PC-9 (cell line): ENCODE data around the gene FAM170A. TPM values are rescaled to one million over a fixed set of nuclear protein-coding genes. Genes with fewer than 3 reads are reported as not detected.

Experiments
- BruUV-seq: library from RNA; stranded (reverse); fragments of 400-500 nt; replicated peaks from 2 replicates; lab custom pipeline; 2021; lab: Mats Ljungman, UMichigan
- CTCF ChIA-PET: fragments of 300-600 bp; sonication (Branson Sonifier 250); formaldehyde crosslinking; loops from one replicate; lab custom pipeline; 2022; ENCODE audit warnings: antibody characterized with exemption; lab: Charles Lee
- POLR2A ChIA-PET: fragments of 300-600 bp; sonication (Branson Sonifier 250); formaldehyde crosslinking; loops from one replicate; lab custom pipeline; 2022; ENCODE audit warnings: antibody characterized with exemption; ENCODE audit not compliant: unreplicated experiment; lab: Charles Lee
- DNase-seq, 2 experiments: peaks; one replicate each; pipeline versions ENCODE4 v3.0.0 to v3.0.0-alpha.2; 2015 to 2022; ENCODE audit warnings: mixed read lengths in 1 of 2
- H2AFZ ChIP-seq: fragments of 200-600 bp; sonication (generic); 2 replicates; pipeline ENCODE4 v1.8.1; 2017; ENCODE audit warnings: antibody characterized with exemption
- H3F3A ChIP-seq: fragments of 200-600 bp; sonication (generic); 2 replicates; pipeline ENCODE4 v1.8.1; 2017; ENCODE audit warnings: antibody characterized with exemption, mild to moderate bottlenecking, low read depth; ENCODE audit not compliant: insufficient read depth
- H3K27ac ChIP-seq: fragments of 200-600 bp; sonication (generic); 2 replicates; pipeline ENCODE4 v1.6.1; 2016; ENCODE audit warnings: mixed run types
- H3K27me3 ChIP-seq: fragments of 200-600 bp; sonication (generic); 2 replicates; pipeline ENCODE4 v1.6.1; 2016; ENCODE audit warnings: low read depth, mixed run types; ENCODE audit not compliant: insufficient read depth
- H3K36me3 ChIP-seq: fragments of 200-600 bp; sonication (generic); 2 replicates; pipeline ENCODE4 v1.6.1; 2016; ENCODE audit warnings: low read depth, mixed run types
- H3K4me1 ChIP-seq: fragments of 200-600 bp; sonication (generic); replicated peaks from 2 replicates; pipeline ENCODE4 v1.6.1; 2016; ENCODE audit warnings: mixed run types; ENCODE audit not compliant: insufficient read depth
- H3K4me2 ChIP-seq: fragments of 200-600 bp; sonication (generic); 2 replicates; pipeline ENCODE4 v1.6.1; 2017; ENCODE audit warnings: mixed run types
- H3K4me3 ChIP-seq: fragments of 200-600 bp; sonication (generic); 2 replicates; pipeline ENCODE4 v1.6.1; 2016; ENCODE audit warnings: mixed run types
- H3K79me2 ChIP-seq: fragments of 200-600 bp; sonication (generic); 2 replicates; pipeline ENCODE4 v1.6.1; 2017; ENCODE audit warnings: low read depth, mixed run types
- H3K9me2 ChIP-seq: fragments of 200-600 bp; sonication (generic); 2 replicates; pipeline ENCODE4 v1.8.1; 2017; ENCODE audit warnings: mild to moderate bottlenecking; ENCODE audit not compliant: insufficient read depth
- H3K9me3 ChIP-seq: fragments of 200-600 bp; sonication (generic); 2 replicates; pipeline ENCODE4 v1.8.1; 2016; ENCODE audit warnings: low read depth; ENCODE audit not compliant: insufficient read depth
- H4K20me1 ChIP-seq: fragments of 200-600 bp; sonication (generic); 2 replicates; pipeline ENCODE4 v1.8.1; 2017; ENCODE audit not compliant: insufficient read depth
- EZH2 ChIP-seq: fragments of 200-600 bp; sonication (generic); IDR thresholded peaks from 2 replicates; pipeline ENCODE4 v1.8.0; 2017; ENCODE audit warnings: antibody characterized with exemption, low read depth
- intact Hi-C: fragments of 100-400 bp; cut with micrococcal nuclease; formaldehyde crosslinking; loops from one replicate; pipeline ENCODE4 v1.10.0; 2022; ENCODE audit not compliant: unreplicated experiment
- total RNA-seq: library from RNA; stranded (reverse); gene quantifications from 2 replicates; pipeline ENCODE4 v1.2.3, GENCODE V29; 2021
- TF ChIP-seq, protein P1 (sequence below): fragments of 200-600 bp; sonication (generic); conservative IDR thresholded peaks from 2 replicates; pipeline ENCODE4 v1.6.1; 2017; ENCODE audit warnings: mixed run types, antibody characterized with exemption, mild to moderate bottlenecking, moderate library complexity

FAM170A gene
- total RNA-seq, 1 experiment from 2014 or later, result not detected

DNA sequence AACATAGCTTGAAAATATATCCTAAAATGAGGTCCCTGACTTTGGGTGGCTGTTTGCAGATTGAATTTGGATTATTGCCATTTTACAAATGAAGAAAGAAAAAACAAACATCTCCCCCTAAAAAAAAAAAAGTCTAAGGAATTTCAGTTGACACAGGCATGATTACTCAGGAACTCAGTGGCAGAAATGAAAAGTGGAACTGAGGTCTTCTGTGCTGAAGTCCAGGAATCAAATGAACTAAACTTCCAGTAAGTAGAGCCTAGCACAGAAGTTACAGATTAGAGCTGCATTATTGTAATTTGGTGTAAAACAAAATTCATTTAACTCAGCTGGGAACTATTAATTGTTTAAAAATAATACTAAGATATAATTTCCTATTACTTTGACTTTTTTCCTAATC, 26.7 kb downstream of the FAM170A start:
- TF ChIP-seq EZH2, result no peak
- TF ChIP-seq, protein P1, sequence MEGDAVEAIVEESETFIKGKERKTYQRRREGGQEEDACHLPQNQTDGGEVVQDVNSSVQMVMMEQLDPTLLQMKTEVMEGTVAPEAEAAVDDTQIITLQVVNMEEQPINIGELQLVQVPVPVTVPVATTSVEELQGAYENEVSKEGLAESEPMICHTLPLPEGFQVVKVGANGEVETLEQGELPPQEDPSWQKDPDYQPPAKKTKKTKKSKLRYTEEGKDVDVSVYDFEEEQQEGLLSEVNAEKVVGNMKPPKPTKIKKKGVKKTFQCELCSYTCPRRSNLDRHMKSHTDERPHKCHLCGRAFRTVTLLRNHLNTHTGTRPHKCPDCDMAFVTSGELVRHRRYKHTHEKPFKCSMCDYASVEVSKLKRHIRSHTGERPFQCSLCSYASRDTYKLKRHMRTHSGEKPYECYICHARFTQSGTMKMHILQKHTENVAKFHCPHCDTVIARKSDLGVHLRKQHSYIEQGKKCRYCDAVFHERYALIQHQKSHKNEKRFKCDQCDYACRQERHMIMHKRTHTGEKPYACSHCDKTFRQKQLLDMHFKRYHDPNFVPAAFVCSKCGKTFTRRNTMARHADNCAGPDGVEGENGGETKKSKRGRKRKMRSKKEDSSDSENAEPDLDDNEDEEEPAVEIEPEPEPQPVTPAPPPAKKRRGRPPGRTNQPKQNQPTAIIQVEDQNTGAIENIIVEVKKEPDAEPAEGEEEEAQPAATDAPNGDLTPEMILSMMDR, result no peak
- Histone ChIP-seq H3K27ac (no peak overlapping the region), H3K27me3 (no peaks in the 10 kb centered on the region), H3K9me2 (no peaks in the 10 kb centered on the region), H4K20me1 (no peaks in the 10 kb centered on the region), H2AFZ (no peak overlapping the region), H3K9me3 (no peaks in the 10 kb centered on the region), H3K4me3 (no peak overlapping the region), H3F3A (no peaks in the 10 kb centered on the region), H3K79me2 (no peaks in the 10 kb centered on the region), H3K4me2 (no peak overlapping the region), H3K4me1 (no peaks in the 10 kb centered on the region), H3K36me3 (no peaks in the 10 kb centered on the region)
- no TSS peak for BruUV-seq
- POLR2A ChIA-PET, result no interaction called here
- no peak for DNase-seq
- intact Hi-C loops, result no loop called here
- CTCF ChIA-PET, result no interaction called here

DNA sequence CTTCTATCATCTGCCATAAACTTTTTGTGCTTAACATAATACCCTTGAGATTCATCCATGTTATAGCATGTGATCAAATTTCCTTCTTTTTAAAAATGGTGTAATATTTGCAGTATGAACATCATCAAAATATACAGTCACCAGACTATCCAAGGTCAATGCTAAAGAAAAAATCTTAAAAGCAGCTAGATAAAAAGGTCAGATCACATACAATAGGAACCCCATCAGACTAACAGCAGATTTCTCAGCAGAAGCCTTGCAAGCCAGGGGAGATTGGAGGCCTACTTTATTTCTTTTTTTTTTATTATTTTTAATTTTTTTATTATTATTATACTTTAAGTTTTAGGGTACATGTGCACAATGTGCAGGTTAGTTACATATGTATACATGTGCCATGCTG, 37.2 kb downstream of the FAM170A start:
- Histone ChIP-seq H2AFZ (no peak overlapping the region), H3K4me1 (no peaks in the 10 kb centered on the region), H3K27me3 (no peaks in the 10 kb centered on the region), H3K9me3 (no peaks in the 10 kb centered on the region), H3K79me2 (no peaks in the 10 kb centered on the region), H3K4me3 (no peak overlapping the region), H4K20me1 (no peaks in the 10 kb centered on the region), H3K4me2 (no peak overlapping the region), H3K27ac (no peak overlapping the region), H3F3A (no peaks in the 10 kb centered on the region), H3K9me2 (no peaks in the 10 kb centered on the region), H3K36me3 (no peaks in the 10 kb centered on the region)
- ChIA-PET POLR2A (no interaction called here), CTCF (no interaction called here)
- TF ChIP-seq, protein P1, result no peak
- no peak for TF ChIP-seq EZH2
- DNase-seq, result no peak
- no TSS peak for BruUV-seq
- intact Hi-C loops, result no loop called here

DNA sequence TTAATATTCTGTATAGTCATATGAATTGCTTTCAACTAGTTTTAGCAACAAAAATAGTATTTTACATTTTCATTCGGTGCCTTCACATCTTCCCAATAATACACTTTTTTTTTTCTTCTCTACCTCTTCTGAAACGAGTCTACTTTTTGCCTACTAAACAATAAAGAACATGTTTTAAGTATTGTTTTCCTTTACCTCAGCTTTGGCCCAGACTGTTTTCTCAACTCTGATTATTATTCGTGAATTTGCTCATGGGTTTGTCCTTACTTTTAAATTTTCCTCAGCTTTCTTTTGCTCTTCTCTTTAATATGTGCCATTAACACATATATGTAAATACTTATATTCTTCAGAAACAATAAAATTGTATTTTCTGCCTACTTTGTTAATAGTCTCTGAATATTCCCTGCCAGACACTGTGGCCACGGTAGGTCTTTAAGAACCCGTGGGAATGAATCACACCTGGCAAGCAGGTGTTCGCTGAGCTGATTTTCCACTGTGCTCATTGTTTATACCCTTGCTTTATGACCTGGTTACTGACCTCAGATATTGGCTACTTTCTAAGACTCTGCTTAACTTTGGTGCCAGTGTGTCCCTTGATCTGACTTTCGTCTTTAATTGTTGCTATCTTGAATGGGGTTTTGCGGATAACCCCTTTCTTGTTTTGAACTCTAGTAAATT, 49.1 kb downstream of the FAM170A start:
- no peak overlapping the region for H3K4me2 ChIP-seq
- no peak overlapping the region for H3K4me3 ChIP-seq
- H3K27me3 ChIP-seq, result no peaks in the 10 kb centered on the region
- no peaks in the 10 kb centered on the region for H3K4me1 ChIP-seq
- H3K36me3 ChIP-seq, result no peaks in the 10 kb centered on the region
- H3K79me2 ChIP-seq, result no peaks in the 10 kb centered on the region
- H3K9me3 ChIP-seq, result no peaks in the 10 kb centered on the region
- no peak overlapping the region for H3K27ac ChIP-seq
- TF ChIP-seq EZH2, result no peak
- TF ChIP-seq, protein P1, result no peak
- ChIA-PET POLR2A (no interaction called here), CTCF (no interaction called here)
- H2AFZ ChIP-seq, result no peak overlapping the region
- DNase-seq, result no peak
- intact Hi-C loops, result no loop called here
- no TSS peak for BruUV-seq
- no peaks in the 10 kb centered on the region for H3F3A ChIP-seq
- no peaks in the 10 kb centered on the region for H4K20me1 ChIP-seq
- H3K9me2 ChIP-seq, result no peaks in the 10 kb centered on the region
